Measurements from ENCODE around the gene SLC38A10. TPM values are rescaled to one million over a fixed set of nuclear protein-coding genes. Genes with fewer than 3 reads are reported as not detected.

Gene SLC38A10
- total and polyA plus RNA-seq, 7 donors: 7.8 to 88.7 (median 37.9) TPM

GRCh38 chr17:81331527-81332043 is 36.5 kb upstream of the SLC38A10 start:
- Histone ChIP-seq H3K4me3 (no peak overlapping the region), H3K27me3 (no peaks in the 10 kb centered on the region), H3K27ac (no peak overlapping the region), H3K4me1 (peaks cover 0 to 40% (median 33%) of the 10 kb centered on the region in 4 donors), H3K36me3 (no peaks in the 10 kb centered on the region), H3K9me3 (no peaks in the 10 kb centered on the region)
- intact Hi-C loops (cut with DNase I): no loop called here
- WGBS, 2 donors: 75 to 83% methylated on average over 17 of the region's 17 CpGs
- no peak for DNase-seq
- TF ChIP-seq POLR2A (IDR thresholded peaks at IDR 0.05): no peak
- no peak for TF ChIP-seq EP300 (IDR thresholded peaks at IDR 0.05)
- no peak for TF ChIP-seq CTCF (IDR thresholded peaks at IDR 0.05)
- no peak for TF ChIP-seq POLR2AphosphoS5 (IDR thresholded peaks at IDR 0.05)

GRCh38 chr17:81330884-81331245 is 35.8 kb upstream of the SLC38A10 start:
- DNase-seq: no peak
- intact Hi-C loops (cut with DNase I): no loop called here
- Histone ChIP-seq H3K4me1 (peaks cover 0 to 39% (median 33%) of the 10 kb centered on the region in 4 donors), H3K9me3 (no peaks in the 10 kb centered on the region), H3K36me3 (no peaks in the 10 kb centered on the region), H3K4me3 (no peak overlapping the region), H3K27me3 (no peaks in the 10 kb centered on the region), H3K27ac (no peak overlapping the region)
- WGBS, 2 donors: 45 to 77% methylated on average over 10 of the region's 10 CpGs
- TF ChIP-seq POLR2A (IDR thresholded peaks at IDR 0.05): no peak
- TF ChIP-seq POLR2AphosphoS5 (IDR thresholded peaks at IDR 0.05): no peak
- TF ChIP-seq CTCF (IDR thresholded peaks at IDR 0.05): no peak
- no peak for TF ChIP-seq EP300 (IDR thresholded peaks at IDR 0.05)

GRCh38 chr17:81329927-81330883 is 35.1 kb upstream of the SLC38A10 start:
- WGBS, 2 donors: 38 to 70% methylated on average over 23 of the region's 23 CpGs
- no peak for DNase-seq
- Histone ChIP-seq H3K27me3 (no peaks in the 10 kb centered on the region), H3K36me3 (no peaks in the 10 kb centered on the region), H3K4me3 (no peak overlapping the region), H3K27ac (peak overlapping the region; percentile 78 to 89 (median 82)), H3K4me1 (peaks cover 0 to 39% (median 33%) of the 10 kb centered on the region in 4 donors), H3K9me3 (no peaks in the 10 kb centered on the region)
- TF ChIP-seq CTCF (IDR thresholded peaks at IDR 0.05): no peak
- TF ChIP-seq POLR2AphosphoS5 (IDR thresholded peaks at IDR 0.05): no peak
- TF ChIP-seq POLR2A (IDR thresholded peaks at IDR 0.05): no peak
- no peak for TF ChIP-seq EP300 (IDR thresholded peaks at IDR 0.05)
- intact Hi-C loops (cut with DNase I): no loop called here

- TF ChIP-seq CTCF (IDR thresholded peaks at IDR 0.05) (no peak), EP300 (IDR thresholded peaks at IDR 0.05) (peak in 1 of 4 donors; percentile 6), POLR2A (IDR thresholded peaks at IDR 0.05) (no peak), POLR2AphosphoS5 (IDR thresholded peaks at IDR 0.05) (peak; percentile 15 to 73 (median 28))
- peak; percentile 97 for DNase-seq
- 27 to 44% methylated on average over 28 of the region's 28 CpGs for WGBS, 2 donors
- Histone ChIP-seq H3K36me3 (no peaks in the 10 kb centered on the region), H3K9me3 (no peaks in the 10 kb centered on the region), H3K27me3 (no peaks in the 10 kb centered on the region), H3K27ac (peak overlapping the region; percentile 78 to 89 (median 82)), H3K4me3 (no peak overlapping the region), H3K4me1 (peaks cover 0 to 39% (median 33%) of the 10 kb centered on the region in 4 donors)
- intact Hi-C loops (cut with DNase I): no loop called here
These were observed 34.1 kb upstream of the SLC38A10 start for GRCh38 chr17:81328978-81329926.
